GM19043 (cell line): ENCODE measurements around the gene NPR1.

ENCODE experiments used
- ATAC-seq: cut with Tn5 transposase; IDR thresholded peaks from one replicate; pipeline ENCODE4 v1.9.1; 2021; ENCODE audit warnings: low read depth; ENCODE audit not compliant: unreplicated experiment

The NPR1 gene

GRCh38 chr1:153677718-153678518 is 570 bp upstream of the NPR1 start:
- no peak for ATAC-seq

GRCh38 chr1:153679337-153680119 is 1.0 kb downstream of the NPR1 start:
- ATAC-seq: no peak

GRCh38 chr1:153680120-153680403 is 1.6 kb downstream of the NPR1 start:
- no peak for ATAC-seq

- no peak for ATAC-seq
Measured at GRCh38 chr1:153682730-153683129, 4.2 kb downstream of the NPR1 start.

GRCh38 chr1:153683854-153684253 is 5.4 kb downstream of the NPR1 start:
- no peak for ATAC-seq

GRCh38 chr1:153684892-153685291 is 6.4 kb downstream of the NPR1 start:
- ATAC-seq: no peak

- ATAC-seq: no peak
Measured at GRCh38 chr1:153685544-153686340, 7.3 kb downstream of the NPR1 start.

GRCh38 chr1:153687346-153688125 is 9.0 kb downstream of the NPR1 start:
- ATAC-seq: no peak

GRCh38 chr1:153688276-153688675 is 9.8 kb downstream of the NPR1 start:
- no peak for ATAC-seq

GRCh38 chr1:153688736-153689328 is 10.3 kb downstream of the NPR1 start:
- no peak for ATAC-seq

- ATAC-seq: no peak
Measured at GRCh38 chr1:153693466-153693865, 15.0 kb downstream of the NPR1 start.

- no peak for ATAC-seq
Measured at GRCh38 chr1:153696741-153697140, 18.3 kb downstream of the NPR1 start.

GRCh38 chr1:153697191-153698019 is 18.9 kb downstream of the NPR1 start:
- ATAC-seq: no peak

- ATAC-seq: no peak
Measured at GRCh38 chr1:153698020-153698922, 19.8 kb downstream of the NPR1 start.

- ATAC-seq: no peak
Measured at GRCh38 chr1:153698923-153699714, 20.6 kb downstream of the NPR1 start.

- no peak for ATAC-seq
Measured at GRCh38 chr1:153699768-153700167, 21.3 kb downstream of the NPR1 start.

GRCh38 chr1:153705484-153705883 is 27.0 kb downstream of the NPR1 start:
- ATAC-seq: no peak
